Bronchial epithelial cell (primary cell): ENCODE measurements around the gene VRTN. TPM values are rescaled to one million over a fixed set of nuclear protein-coding genes. Genes with fewer than 3 reads are reported as not detected.
A peak's percentile ranks its signal among the peaks of the same experiment; 100 is the strongest.

Experiments used
- DNase-seq: peaks from one replicate; pipeline ENCODE4 v3.0.0-alpha.2; 2010; ENCODE audit warnings: low read depth
- FAIRE-seq: peaks from 2 replicates; lab custom pipeline; 2011; peaks lifted over from hg19 to GRCh38; lab: Jason Lieb, UNC
- H3K27me3 ChIP-seq: 2 replicates; pipeline ENCODE4 v1.5.1; 2011; ENCODE audit warnings: low read length; ENCODE audit not compliant: control insufficient read depth, insufficient read depth
- H3K36me3 ChIP-seq: 2 replicates; pipeline ENCODE4 v1.5.1; 2011; ENCODE audit warnings: low read length; ENCODE audit not compliant: control insufficient read depth, insufficient read depth
- H3K4me3 ChIP-seq: 2 replicates; pipeline ENCODE4 v1.5.1; 2011; ENCODE audit warnings: mild to moderate bottlenecking, low read depth, low read length, control low read depth
- total RNA-seq: library from RNA; depleted of rRNA; stranded (reverse); fragments of >200 nt; gene quantifications from 2 replicates; pipeline ENCODE4 v1.2.1, GENCODE V29; 2014
- TF ChIP-seq, protein P1 (sequence below): IDR thresholded peaks from 2 replicates; pipeline ENCODE4 v1.5.1; 2011; ENCODE audit warnings: mild to moderate bottlenecking, moderate library complexity, low read length, control low read depth, inconsistent platforms; ENCODE audit not compliant: insufficient read depth, severe bottlenecking

Gene VRTN, protein sequence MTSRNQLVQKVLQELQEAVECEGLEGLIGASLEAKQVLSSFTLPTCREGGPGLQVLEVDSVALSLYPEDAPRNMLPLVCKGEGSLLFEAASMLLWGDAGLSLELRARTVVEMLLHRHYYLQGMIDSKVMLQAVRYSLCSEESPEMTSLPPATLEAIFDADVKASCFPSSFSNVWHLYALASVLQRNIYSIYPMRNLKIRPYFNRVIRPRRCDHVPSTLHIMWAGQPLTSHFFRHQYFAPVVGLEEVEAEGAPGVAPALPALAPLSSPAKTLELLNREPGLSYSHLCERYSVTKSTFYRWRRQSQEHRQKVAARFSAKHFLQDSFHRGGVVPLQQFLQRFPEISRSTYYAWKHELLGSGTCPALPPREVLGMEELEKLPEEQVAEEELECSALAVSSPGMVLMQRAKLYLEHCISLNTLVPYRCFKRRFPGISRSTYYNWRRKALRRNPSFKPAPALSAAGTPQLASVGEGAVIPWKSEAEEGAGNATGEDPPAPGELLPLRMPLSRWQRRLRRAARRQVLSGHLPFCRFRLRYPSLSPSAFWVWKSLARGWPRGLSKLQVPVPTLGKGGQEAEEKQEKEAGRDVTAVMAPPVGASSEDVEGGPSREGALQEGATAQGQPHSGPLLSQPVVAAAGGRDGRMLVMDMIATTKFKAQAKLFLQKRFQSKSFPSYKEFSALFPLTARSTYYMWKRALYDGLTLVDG
- total RNA-seq: not detected in 2 replicates

- Histone ChIP-seq H3K36me3 (no peaks in the 10 kb centered on the region), H3K4me3 (no peak within 1 kb of the TSS), H3K27me3 (peaks cover 3% of the 10 kb centered on the region)
- TF ChIP-seq, protein P1, sequence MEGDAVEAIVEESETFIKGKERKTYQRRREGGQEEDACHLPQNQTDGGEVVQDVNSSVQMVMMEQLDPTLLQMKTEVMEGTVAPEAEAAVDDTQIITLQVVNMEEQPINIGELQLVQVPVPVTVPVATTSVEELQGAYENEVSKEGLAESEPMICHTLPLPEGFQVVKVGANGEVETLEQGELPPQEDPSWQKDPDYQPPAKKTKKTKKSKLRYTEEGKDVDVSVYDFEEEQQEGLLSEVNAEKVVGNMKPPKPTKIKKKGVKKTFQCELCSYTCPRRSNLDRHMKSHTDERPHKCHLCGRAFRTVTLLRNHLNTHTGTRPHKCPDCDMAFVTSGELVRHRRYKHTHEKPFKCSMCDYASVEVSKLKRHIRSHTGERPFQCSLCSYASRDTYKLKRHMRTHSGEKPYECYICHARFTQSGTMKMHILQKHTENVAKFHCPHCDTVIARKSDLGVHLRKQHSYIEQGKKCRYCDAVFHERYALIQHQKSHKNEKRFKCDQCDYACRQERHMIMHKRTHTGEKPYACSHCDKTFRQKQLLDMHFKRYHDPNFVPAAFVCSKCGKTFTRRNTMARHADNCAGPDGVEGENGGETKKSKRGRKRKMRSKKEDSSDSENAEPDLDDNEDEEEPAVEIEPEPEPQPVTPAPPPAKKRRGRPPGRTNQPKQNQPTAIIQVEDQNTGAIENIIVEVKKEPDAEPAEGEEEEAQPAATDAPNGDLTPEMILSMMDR: no peak
- DNase-seq (no peak), FAIRE-seq (no peak)
Observed at GRCh38 chr14:74348241-74348734, at the start of gene VRTN. TSS of gene VRTN (plus strand) at chr14:74348471. CDS start at chr14:74356784, 8,313 bp downstream.

- no peak overlapping the region for H3K4me3 ChIP-seq
- DNase-seq (peak; percentile 12), FAIRE-seq (no peak)
- H3K27me3 ChIP-seq: no peaks in the 10 kb centered on the region
- TF ChIP-seq, protein P1: no peak
- H3K36me3 ChIP-seq: peaks cover 13% of the 10 kb centered on the region
Observed at GRCh38 chr14:74299061-74299545, 49.2 kb upstream of the VRTN start.

- TF ChIP-seq, protein P1: no peak
- DNase-seq (no peak), FAIRE-seq (no peak)
- Histone ChIP-seq H3K36me3 (peaks cover 10% of the 10 kb centered on the region), H3K4me3 (peak overlapping the region; percentile 91), H3K27me3 (no peaks in the 10 kb centered on the region)
Observed at GRCh38 chr14:74301594-74302151, 46.6 kb upstream of the VRTN start.

DNA sequence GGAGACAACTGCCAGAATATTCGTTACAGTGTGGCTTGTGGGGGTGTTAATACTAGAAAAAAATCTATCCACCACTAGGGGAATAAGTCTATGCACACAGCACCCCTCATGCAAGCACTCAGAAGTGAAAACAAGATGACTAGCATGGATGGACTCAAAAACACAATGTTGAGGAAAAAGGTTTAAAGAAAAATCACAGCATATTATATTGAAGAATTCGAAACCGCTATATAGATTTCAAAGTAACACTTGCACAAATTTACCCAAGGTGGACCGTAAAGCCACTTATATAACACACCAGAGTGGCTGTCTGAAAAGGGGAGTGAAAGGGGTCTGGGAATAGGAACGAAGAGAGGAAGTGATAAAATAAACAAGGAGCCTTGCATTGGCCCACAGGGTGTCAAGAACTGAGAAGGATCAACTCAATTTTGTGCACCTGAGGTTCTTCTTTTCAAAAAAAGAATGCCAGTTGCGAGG is 46.1 kb upstream of the VRTN start:
- TF ChIP-seq, protein P1: peak; percentile 43
- Histone ChIP-seq H3K27me3 (no peaks in the 10 kb centered on the region), H3K36me3 (peaks cover 10% of the 10 kb centered on the region), H3K4me3 (peak overlapping the region; percentile 91)
- DNase-seq (peak; percentile 57), FAIRE-seq (no peak)

DNA sequence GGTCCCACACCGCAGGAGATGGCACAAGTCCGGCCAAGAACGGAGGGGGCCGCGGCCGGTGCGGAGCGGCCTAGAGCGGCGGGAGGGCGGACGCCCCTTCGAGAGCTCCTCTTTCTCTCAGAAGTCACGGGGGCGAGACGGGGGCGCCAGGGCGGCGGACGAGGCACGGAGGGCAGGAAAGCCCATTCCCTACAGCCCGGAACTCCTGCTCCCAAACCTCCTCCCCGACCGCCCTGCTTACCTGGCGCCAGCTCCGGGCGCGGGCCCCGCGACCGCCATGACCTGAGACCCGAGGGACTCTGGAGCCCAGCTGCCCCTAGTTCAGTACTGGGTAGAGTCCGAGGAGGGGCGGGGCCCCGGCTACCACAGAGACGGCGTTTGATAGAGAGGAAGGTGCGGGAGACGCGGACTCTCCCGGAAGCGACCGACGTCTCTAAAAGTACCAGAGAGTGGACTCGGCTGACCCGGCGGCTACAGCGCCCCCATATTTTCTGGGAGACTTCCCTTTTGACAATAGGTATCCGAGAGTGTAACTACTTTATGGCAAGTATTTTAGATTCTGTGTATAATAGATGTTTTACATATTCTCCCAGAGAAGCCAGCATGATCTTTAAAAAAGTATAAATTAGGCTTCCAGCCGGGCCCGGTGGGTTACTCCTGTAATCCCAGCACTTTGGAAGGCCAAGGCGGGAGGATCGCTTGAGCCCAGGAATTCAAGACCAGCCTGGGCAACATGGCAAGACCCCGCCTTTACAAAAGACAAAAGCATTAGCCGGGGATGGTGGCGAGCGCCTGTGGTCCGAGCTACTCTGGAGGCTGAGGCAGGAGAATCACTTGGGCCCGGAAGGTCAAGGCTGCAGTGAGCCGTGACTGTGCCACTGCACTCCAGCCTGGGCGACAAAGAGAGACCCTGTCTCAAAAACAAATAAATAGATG is 45.4 kb upstream of the VRTN start, which contains the start of gene ABCD4:
TSS of gene ABCD4 (minus strand) at position 301 of the 936 bp plus-strand sequence. CDS start at position 279, 22 bp downstream.
- Histone ChIP-seq H3K36me3 (peaks cover 7% of the 10 kb centered on the region), H3K27me3 (no peaks in the 10 kb centered on the region), H3K4me3 (peak within 1 kb of the TSS; percentile 91)
- TF ChIP-seq, protein P1: peak; percentile 44
- FAIRE-seq (no peak), DNase-seq (peak; percentile 82)
